Adrenal gland (tissue), 12 donors: ENCODE data around the gene PHACTR3. TPM values are rescaled to one million over a fixed set of nuclear protein-coding genes. Genes with fewer than 3 reads are reported as not detected.

Source experiments
- DNase-seq, 7 donors: peaks; one replicate each; pipeline ENCODE4 v3.0.0-alpha.2; 2019 to 2020
- H3K27ac ChIP-seq, 5 donors: fragments of 200-600 bp; sonication (generic) in 4 of 5; 1 replicate in 3 of 5; 2 replicates in 2 of 5; pipeline versions ENCODE4 v1.5.1 to v1.8.0; 2016 to 2020; ENCODE audit warnings: mild to moderate bottlenecking in 1 of 5
- H3K27me3 ChIP-seq: fragments of 200-600 bp; 2 replicates; pipeline ENCODE4 v1.8.0; 2021
- H3K36me3 ChIP-seq, 2 donors: fragments of 200-600 bp; replicated peaks in 1 of 2; 1 replicate in 1 of 2; 2 replicates in 1 of 2; pipeline versions ENCODE4 v1.5.1 to v1.8.0; 2018 to 2022
- H3K4me1 ChIP-seq, 2 donors: fragments of 200-600 bp; replicated peaks in 1 of 2; 1 replicate in 1 of 2; 2 replicates in 1 of 2; pipeline versions ENCODE4 v1.5.1 to v1.8.0; 2018 to 2021
- H3K4me3 ChIP-seq, 4 donors: fragments of 200-600 bp; sonication (generic) in 3 of 4; one replicate each; pipeline ENCODE4 v1.5.1; 2016 to 2018
- H3K9me3 ChIP-seq, 3 donors: fragments of 200-600 bp; sonication (generic) in 1 of 3; replicated peaks in 1 of 3; 1 replicate in 2 of 3; 2 replicates in 1 of 3; pipeline versions ENCODE4 v1.5.1 to v1.8.0; 2016 to 2021
- CTCF ChIP-seq, 6 experiments: fragments of 450-650 bp in 4 of 6; fragments of 200-600 bp in 2 of 6; sonication (generic) in 1 of 6; IDR thresholded peaks; 1 replicate in 5 of 6; 2 replicates in 1 of 6; pipeline versions ENCODE4 v1.5.1 to v1.8.0; 2016 to 2021; ENCODE audit warnings: antibody characterized with exemption in 6 of 6, mild to moderate bottlenecking in 2 of 6, moderate library complexity in 1 of 6
- POLR2A ChIP-seq, 2 donors: fragments of 450-650 bp; IDR thresholded peaks; one replicate each; pipeline ENCODE4 v1.6.1; 2017; ENCODE audit warnings: antibody characterized with exemption in 2 of 2, mild to moderate bottlenecking in 2 of 2, moderate library complexity in 1 of 2
- WGBS, 4 donors: extraction: QIAGEN DNeasy Blood & Tissue Kit in 2 of 4; methylation state at CpG; one replicate each; pipeline versions ENCODE4 v1.1.5 to v1.1.7; 2013 to 2017; 5-methylcytosine and 5-hydroxymethylcytosine counted together
- intact Hi-C, 2 donors: fragments of 100-400 bp; cut with DNase I; formaldehyde crosslinking; loops; one replicate each; pipeline versions ENCODE4 v1.14.1 to v1.15.0; 2022 to 2023
- polyA plus RNA-seq, 3 donors: library from polyadenylated mRNA; stranded (reverse); fragments of 200-250 nt in 2 of 3; fragments of 350-450 nt in 1 of 3; fragmentation: Illumina TruSeq in 1 of 3; extraction: RNeasy Lipid Tissue Mini Kit (QIAGEN cat#74804) in 1 of 3; gene quantifications; one replicate each; pipeline ENCODE4 v1.2.3, GENCODE V29; 2013 to 2014
- total RNA-seq, 9 donors: library from RNA; depleted of rRNA in 4 of 9; stranded (reverse); fragments of >200 nt in 4 of 9; fragments of 120-200 nt in 1 of 9; fragmentation: NEBNext Ultra II Directional in 1 of 9; extraction: Animal tissue kit (Norgen Biotek cat#: 25700) in 1 of 9; gene quantifications; one replicate each; pipeline versions ENCODE4 v1.1.0 to v1.2.4, GENCODE V29; 2013 to 2023
- donor health status: healthy with polysubstance abuse.
- donor health status: Bipolar disorder and iron deficiency.
- donor health status: DM: yes; HTN: yes; CAD: no.
- donor health status: DM: no; HTN: no; CAD: no.
- donor health status: DM: no; HTN: no; CAD: no.
- donor health status: DM: yes; HTN: yes; CAD: no.

PHACTR3 gene
- total and polyA plus RNA-seq, 12 donors, result 0.17 to 4.5 (median 0.81) TPM

GRCh38 chr20:59692139-59692538 is 87.8 kb downstream of the PHACTR3 start:
- Histone ChIP-seq H3K9me3 (no peaks in the 10 kb centered on the region), H3K4me3 (no peak overlapping the region), H3K4me1 (no peaks in the 10 kb centered on the region), H3K36me3 (no peaks in the 10 kb centered on the region), H3K27ac (no peak overlapping the region), H3K27me3 (peaks cover 6% of the 10 kb centered on the region)
- intact Hi-C loops, result no loop called here
- TF ChIP-seq POLR2A (IDR thresholded peaks at IDR 0.05), result no peak
- no peak for TF ChIP-seq CTCF (IDR thresholded peaks at IDR 0.05)
- DNase-seq, result peak in 2 of 7 donors; percentile 11 to 26
- 34 to 59% (median 44%) methylated on average over 3 of the region's 3 CpGs for WGBS, 4 donors

DNA sequence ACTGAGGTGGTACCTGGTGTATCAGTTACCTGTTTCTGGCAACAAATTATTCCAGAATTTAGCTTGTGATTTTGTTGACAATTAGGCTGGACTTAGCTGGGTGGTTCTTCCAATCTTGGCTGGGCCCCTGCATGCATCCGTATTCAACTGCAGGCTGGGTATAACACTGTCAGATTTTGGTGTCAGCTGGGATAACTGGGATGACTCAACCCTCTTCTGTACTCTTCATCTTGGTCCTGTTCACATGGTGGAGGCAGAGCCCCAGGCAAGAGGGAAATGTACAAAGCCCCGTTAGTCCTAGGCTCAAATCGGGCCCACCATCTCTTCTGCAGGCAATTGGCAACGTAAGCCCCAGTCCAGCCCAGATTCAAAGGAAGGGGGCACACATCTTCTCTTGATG is 89.2 kb downstream of the PHACTR3 start:
- Histone ChIP-seq H3K27ac (no peak overlapping the region), H3K4me3 (no peak overlapping the region), H3K9me3 (no peaks in the 10 kb centered on the region), H3K36me3 (no peaks in the 10 kb centered on the region), H3K27me3 (peaks cover 6% of the 10 kb centered on the region), H3K4me1 (no peaks in the 10 kb centered on the region)
- TF ChIP-seq POLR2A (IDR thresholded peaks at IDR 0.05) (no peak), CTCF (IDR thresholded peaks at IDR 0.05) (no peak)
- DNase-seq, result no peak
- intact Hi-C loops, result no loop called here
- WGBS, 4 donors, result 73 to 88% (median 79%) methylated on average over 4 of the region's 4 CpGs

GRCh38 chr20:59696476-59696875 is 92.1 kb downstream of the PHACTR3 start:
- no peak for DNase-seq
- H3K27me3 ChIP-seq, result peaks cover 6% of the 10 kb centered on the region
- intact Hi-C loops, result no loop called here
- H3K36me3 ChIP-seq, result no peaks in the 10 kb centered on the region
- H3K27ac ChIP-seq, result no peak overlapping the region
- no peak overlapping the region for H3K4me3 ChIP-seq
- TF ChIP-seq POLR2A (IDR thresholded peaks at IDR 0.05) (no peak), CTCF (IDR thresholded peaks at IDR 0.05) (no peak)
- H3K9me3 ChIP-seq, result no peaks in the 10 kb centered on the region
- H3K4me1 ChIP-seq, result no peaks in the 10 kb centered on the region
- 56 to 78% (median 66%) methylated on average over 3 to 5 of the region's 5 CpGs for WGBS, 4 donors

DNA sequence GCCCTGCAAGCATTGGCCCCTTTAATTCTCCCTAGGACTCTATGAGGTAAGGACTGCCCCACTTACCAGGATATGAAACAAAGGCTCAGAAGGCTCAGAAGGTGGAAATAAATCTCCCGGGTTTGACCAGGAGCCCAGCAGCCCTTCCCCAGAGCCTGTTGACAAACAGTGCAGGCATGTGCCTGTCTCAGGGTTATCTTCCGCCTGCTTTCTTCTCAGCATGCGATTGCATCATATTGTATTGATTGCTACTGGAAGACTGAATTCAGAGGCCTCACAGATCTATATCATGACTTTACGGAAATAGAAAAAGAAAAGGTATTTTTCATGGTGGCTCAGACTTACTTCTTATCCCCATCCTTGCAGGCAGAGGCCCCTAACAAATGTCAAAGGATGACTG is 92.7 kb downstream of the PHACTR3 start:
- WGBS, 4 donors, result 51 to 78% (median 74%) methylated on average over 4 of the region's 4 CpGs
- Histone ChIP-seq H3K4me1 (no peaks in the 10 kb centered on the region), H3K36me3 (no peaks in the 10 kb centered on the region), H3K9me3 (no peaks in the 10 kb centered on the region), H3K27me3 (peaks cover 6% of the 10 kb centered on the region), H3K27ac (no peak overlapping the region), H3K4me3 (no peak overlapping the region)
- no peak for TF ChIP-seq CTCF (IDR thresholded peaks at IDR 0.05)
- TF ChIP-seq POLR2A (IDR thresholded peaks at IDR 0.05), result no peak
- DNase-seq, result no peak
- intact Hi-C loops, result no loop called here
